Neural progenitor cell (in vitro differentiated cells): ENCODE data around the gene BPIFB4. TPM values are rescaled to one million over a fixed set of nuclear protein-coding genes. Genes with fewer than 3 reads are reported as not detected.

ENCODE experiments used
- DNase-seq: peaks from one replicate; pipeline ENCODE4 v3.0.0-alpha.2; 2016; ENCODE audit warnings: low spot score
- H2AFZ ChIP-seq: fragments of 200-600 bp; sonication (generic); replicated peaks from 2 replicates; pipeline ENCODE4 v1.6.1; 2016; ENCODE audit warnings: antibody characterized with exemption
- H3F3A ChIP-seq: fragments of 200-600 bp; sonication (generic); 2 replicates; pipeline ENCODE4 v1.6.1; 2016; ENCODE audit warnings: antibody characterized with exemption, low read depth
- H3K27ac ChIP-seq: fragments of 200-600 bp; sonication (generic); 2 replicates; pipeline ENCODE4 v1.5.1; 2016; ENCODE audit warnings: mild to moderate bottlenecking
- H3K27me3 ChIP-seq: fragments of 200-600 bp; sonication (generic); 2 replicates; pipeline ENCODE4 v1.6.1; 2016; ENCODE audit warnings: mild to moderate bottlenecking, moderate library complexity
- H3K36me3 ChIP-seq: fragments of 200-600 bp; sonication (generic); 2 replicates; pipeline ENCODE4 v1.5.1; 2016
- H3K4me1 ChIP-seq: fragments of 200-600 bp; sonication (generic); 2 replicates; pipeline ENCODE4 v1.6.1; 2016; ENCODE audit warnings: mixed run types
- H3K4me2 ChIP-seq: fragments of 200-600 bp; sonication (generic); 2 replicates; pipeline ENCODE4 v1.6.1; 2016
- H3K4me3 ChIP-seq: fragments of 200-600 bp; sonication (generic); 2 replicates; pipeline ENCODE4 v1.5.1; 2016
- H3K79me2 ChIP-seq: fragments of 200-600 bp; sonication (generic); 2 replicates; pipeline ENCODE4 v1.6.1; 2016; ENCODE audit warnings: low read depth
- H3K9ac ChIP-seq: fragments of 200-600 bp; sonication (generic); 2 replicates; pipeline ENCODE4 v1.6.1; 2016
- H3K9me3 ChIP-seq: fragments of 200-600 bp; sonication (generic); 2 replicates; pipeline ENCODE4 v1.5.1; 2016; ENCODE audit warnings: low read depth
- H4K20me1 ChIP-seq: fragments of 200-600 bp; sonication (generic); 2 replicates; pipeline ENCODE4 v1.6.1; 2016; ENCODE audit warnings: low read depth
- H3K27ac Mint-ChIP-seq: 3 replicates; pipeline ENCODE4 v1.8.0; 2021; ENCODE audit warnings: mixed read lengths
- H3K27me3 Mint-ChIP-seq: 2 replicates; pipeline ENCODE4 v1.8.0; 2022; ENCODE audit warnings: low read depth, mild to moderate bottlenecking, inconsistent platforms, moderate library complexity, mixed read lengths; ENCODE audit not compliant: insufficient read depth
- H3K36me3 Mint-ChIP-seq: 3 replicates; pipeline ENCODE4 v1.8.0; 2021; ENCODE audit warnings: mixed read lengths
- H3K4me1 Mint-ChIP-seq: 3 replicates; pipeline ENCODE4 v1.8.0; 2021; ENCODE audit warnings: mixed read lengths
- H3K4me3 Mint-ChIP-seq: 3 replicates; pipeline ENCODE4 v1.8.0; 2021; ENCODE audit warnings: mild to moderate bottlenecking, moderate library complexity, mixed read lengths
- H3K9me3 Mint-ChIP-seq: 3 replicates; pipeline ENCODE4 v1.8.0; 2020; ENCODE audit warnings: mixed read lengths
- EZH2 ChIP-seq: fragments of 200-600 bp; sonication (generic); IDR thresholded peaks from 2 replicates; pipeline ENCODE4 v1.6.1; 2017; ENCODE audit warnings: antibody characterized with exemption, mild to moderate bottlenecking, moderate library complexity
- EZH2phosphoT487 ChIP-seq: fragments of 200-600 bp; sonication (generic); IDR thresholded peaks from 2 replicates; pipeline ENCODE4 v1.6.1; 2017; ENCODE audit warnings: antibody characterized with exemption
- total RNA-seq: library from RNA; depleted of rRNA; stranded (reverse); fragments of >200 nt; gene quantifications from 2 replicates; pipeline ENCODE4 v1.2.3, GENCODE V29; 2015; ENCODE audit warnings: low replicate concordance
- TF ChIP-seq, protein P1 (sequence below): fragments of 200-600 bp; sonication (generic); IDR thresholded peaks from 2 replicates; pipeline ENCODE4 v1.5.1; 2017; ENCODE audit warnings: antibody characterized with exemption, mild to moderate bottlenecking

Gene BPIFB4
- total RNA-seq, 1 donor from 2014 or later: not detected

DNA sequence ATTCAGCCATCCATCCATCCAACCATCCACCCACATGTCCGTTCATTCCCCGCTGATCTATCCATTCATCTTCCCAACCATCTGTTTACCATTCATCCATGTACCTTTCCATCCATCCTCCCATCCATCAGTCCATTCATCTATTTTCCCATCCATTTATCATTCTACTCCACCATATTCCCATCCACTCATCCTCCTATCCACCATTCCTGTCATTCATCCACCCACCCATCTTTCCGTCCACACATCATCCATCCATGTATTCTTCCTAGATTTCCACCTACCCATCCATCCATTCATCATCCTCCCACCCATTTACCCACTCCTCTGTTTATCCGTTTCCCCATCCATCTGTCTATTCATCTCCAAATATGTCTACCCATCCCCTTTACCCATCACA lies 41.2 kb upstream of the BPIFB4 start:
- H3K9me3 Mint-ChIP-seq: no peaks in the 10 kb centered on the region
- H3K9ac ChIP-seq: no peak overlapping the region
- no peaks in the 10 kb centered on the region for H3K9me3 ChIP-seq
- DNase-seq: no peak
- no peak overlapping the region for H3K4me3 Mint-ChIP-seq
- no peak overlapping the region for H2AFZ ChIP-seq
- H3K27me3 ChIP-seq: peaks cover 26% of the 10 kb centered on the region
- peaks cover 13% of the 10 kb centered on the region for H3K27me3 Mint-ChIP-seq
- no peaks in the 10 kb centered on the region for H3K4me1 Mint-ChIP-seq
- no peak overlapping the region for H3K27ac ChIP-seq
- no peak overlapping the region for H3K4me3 ChIP-seq
- H4K20me1 ChIP-seq: no peaks in the 10 kb centered on the region
- H3K27ac Mint-ChIP-seq: no peak overlapping the region
- no peaks in the 10 kb centered on the region for H3K36me3 ChIP-seq
- no peak overlapping the region for H3K4me2 ChIP-seq
- no peaks in the 10 kb centered on the region for H3K36me3 Mint-ChIP-seq
- H3K4me1 ChIP-seq: no peaks in the 10 kb centered on the region
- TF ChIP-seq, protein P1, sequence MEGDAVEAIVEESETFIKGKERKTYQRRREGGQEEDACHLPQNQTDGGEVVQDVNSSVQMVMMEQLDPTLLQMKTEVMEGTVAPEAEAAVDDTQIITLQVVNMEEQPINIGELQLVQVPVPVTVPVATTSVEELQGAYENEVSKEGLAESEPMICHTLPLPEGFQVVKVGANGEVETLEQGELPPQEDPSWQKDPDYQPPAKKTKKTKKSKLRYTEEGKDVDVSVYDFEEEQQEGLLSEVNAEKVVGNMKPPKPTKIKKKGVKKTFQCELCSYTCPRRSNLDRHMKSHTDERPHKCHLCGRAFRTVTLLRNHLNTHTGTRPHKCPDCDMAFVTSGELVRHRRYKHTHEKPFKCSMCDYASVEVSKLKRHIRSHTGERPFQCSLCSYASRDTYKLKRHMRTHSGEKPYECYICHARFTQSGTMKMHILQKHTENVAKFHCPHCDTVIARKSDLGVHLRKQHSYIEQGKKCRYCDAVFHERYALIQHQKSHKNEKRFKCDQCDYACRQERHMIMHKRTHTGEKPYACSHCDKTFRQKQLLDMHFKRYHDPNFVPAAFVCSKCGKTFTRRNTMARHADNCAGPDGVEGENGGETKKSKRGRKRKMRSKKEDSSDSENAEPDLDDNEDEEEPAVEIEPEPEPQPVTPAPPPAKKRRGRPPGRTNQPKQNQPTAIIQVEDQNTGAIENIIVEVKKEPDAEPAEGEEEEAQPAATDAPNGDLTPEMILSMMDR: no peak
- TF ChIP-seq EZH2: no peak
- no peak for TF ChIP-seq EZH2phosphoT487
- no peaks in the 10 kb centered on the region for H3F3A ChIP-seq
- H3K79me2 ChIP-seq: no peaks in the 10 kb centered on the region

DNA sequence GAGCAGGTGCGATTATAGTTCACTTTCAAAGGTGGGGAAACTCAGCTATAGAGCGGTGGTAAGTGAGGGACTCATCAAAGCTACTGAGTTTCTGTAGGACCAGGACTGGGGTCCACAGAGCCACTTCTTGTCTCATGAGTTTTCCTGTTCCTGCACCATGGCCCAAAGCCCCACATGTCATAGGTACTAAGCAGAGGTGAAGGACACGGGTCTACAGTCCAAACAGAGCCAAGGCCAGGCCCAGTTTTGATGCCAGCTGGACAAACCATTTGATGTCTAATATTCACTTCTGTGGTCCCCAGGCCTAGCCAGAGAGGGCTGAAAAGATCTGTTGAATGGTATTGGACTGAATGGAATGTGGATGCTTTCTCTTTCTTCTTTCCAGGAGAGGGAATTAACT lies 37.0 kb upstream of the BPIFB4 start:
- Histone ChIP-seq H3F3A (no peaks in the 10 kb centered on the region), H3K36me3 (no peaks in the 10 kb centered on the region)

DNA sequence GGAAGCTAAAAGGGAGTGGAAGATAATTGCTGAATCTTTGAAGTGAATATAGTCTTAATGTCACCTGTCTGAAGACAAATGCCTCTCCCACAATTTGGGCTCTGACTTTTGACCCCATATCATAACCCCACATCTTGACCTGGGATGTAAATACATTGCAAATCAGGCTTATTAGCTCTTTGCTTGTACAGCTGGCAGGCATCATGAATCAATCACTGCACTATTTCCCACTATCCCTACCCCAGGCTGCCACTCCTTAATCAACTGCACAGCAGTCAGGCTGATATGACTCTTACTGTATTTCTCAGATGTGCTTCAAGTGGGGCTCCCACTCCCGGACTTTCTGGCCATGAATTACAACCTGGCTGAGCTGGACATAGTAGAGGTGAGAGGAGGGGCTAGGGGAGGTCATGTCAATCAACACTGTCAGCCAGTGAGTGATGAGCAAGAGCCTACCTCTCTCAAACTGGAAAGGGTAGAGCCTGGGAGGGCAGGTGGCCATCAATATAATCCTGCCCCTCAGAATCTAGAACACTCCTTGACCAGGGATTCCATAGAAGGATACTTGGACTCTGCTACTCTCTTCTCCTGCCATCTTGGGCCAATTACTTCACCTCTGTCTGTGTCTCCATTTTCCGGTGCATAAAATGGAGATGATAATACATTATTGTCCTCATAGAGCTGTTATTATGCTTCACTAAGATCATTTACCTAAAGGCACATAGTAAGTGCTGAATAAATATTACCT lies 36.3 kb upstream of the BPIFB4 start:
- Histone ChIP-seq H3K4me3 (no peak overlapping the region), H3K9ac (no peak overlapping the region), H3K27me3 (peaks cover 15% of the 10 kb centered on the region), H3K79me2 (no peaks in the 10 kb centered on the region), H3K4me1 (no peaks in the 10 kb centered on the region), H2AFZ (no peak overlapping the region), H3K36me3 (no peaks in the 10 kb centered on the region), H4K20me1 (no peaks in the 10 kb centered on the region), H3K27ac (no peak overlapping the region), H3F3A (no peaks in the 10 kb centered on the region), H3K9me3 (no peaks in the 10 kb centered on the region), H3K4me2 (no peak overlapping the region)
- no peaks in the 10 kb centered on the region for H3K4me1 Mint-ChIP-seq
- no peak overlapping the region for H3K4me3 Mint-ChIP-seq
- peaks cover 7% of the 10 kb centered on the region for H3K27me3 Mint-ChIP-seq
- H3K36me3 Mint-ChIP-seq: no peaks in the 10 kb centered on the region
- peaks cover 19% of the 10 kb centered on the region for H3K9me3 Mint-ChIP-seq
- TF ChIP-seq, protein P1: no peak
- no peak for TF ChIP-seq EZH2
- no peak for TF ChIP-seq EZH2phosphoT487
- no peak overlapping the region for H3K27ac Mint-ChIP-seq
- DNase-seq: no peak

More for the DNA sequence above, 37.0 kb upstream of the BPIFB4 start:
- H3K36me3 Mint-ChIP-seq: no peaks in the 10 kb centered on the region
- no peak for DNase-seq
- H3K9me3 ChIP-seq: no peaks in the 10 kb centered on the region
- peaks cover 22% of the 10 kb centered on the region for H3K27me3 ChIP-seq
- no peak overlapping the region for H3K27ac ChIP-seq
- H3K9me3 Mint-ChIP-seq: peaks cover 19% of the 10 kb centered on the region
- no peaks in the 10 kb centered on the region for H3K79me2 ChIP-seq
- no peaks in the 10 kb centered on the region for H4K20me1 ChIP-seq
- H3K4me1 Mint-ChIP-seq: no peaks in the 10 kb centered on the region
- no peak overlapping the region for H3K27ac Mint-ChIP-seq
- no peak overlapping the region for H3K4me3 ChIP-seq
- H3K4me2 ChIP-seq: no peak overlapping the region
- H3K27me3 Mint-ChIP-seq: peaks cover 7% of the 10 kb centered on the region
- TF ChIP-seq, protein P1: no peak
- no peak for TF ChIP-seq EZH2
- no peak for TF ChIP-seq EZH2phosphoT487
- no peak overlapping the region for H3K9ac ChIP-seq
- no peak overlapping the region for H3K4me3 Mint-ChIP-seq
- no peaks in the 10 kb centered on the region for H3K4me1 ChIP-seq
- H2AFZ ChIP-seq: no peak overlapping the region
